ENCODE results near the gene CCDC74B.
A peak's percentile ranks its signal among the peaks of the same experiment; 100 is the strongest.
"Not testable (repeated sequence)": the region's sequence is repeated elsewhere in the genome, so short reads cannot be mapped to it uniquely, and the experiment has no call there.

Gene CCDC74B

DNA sequence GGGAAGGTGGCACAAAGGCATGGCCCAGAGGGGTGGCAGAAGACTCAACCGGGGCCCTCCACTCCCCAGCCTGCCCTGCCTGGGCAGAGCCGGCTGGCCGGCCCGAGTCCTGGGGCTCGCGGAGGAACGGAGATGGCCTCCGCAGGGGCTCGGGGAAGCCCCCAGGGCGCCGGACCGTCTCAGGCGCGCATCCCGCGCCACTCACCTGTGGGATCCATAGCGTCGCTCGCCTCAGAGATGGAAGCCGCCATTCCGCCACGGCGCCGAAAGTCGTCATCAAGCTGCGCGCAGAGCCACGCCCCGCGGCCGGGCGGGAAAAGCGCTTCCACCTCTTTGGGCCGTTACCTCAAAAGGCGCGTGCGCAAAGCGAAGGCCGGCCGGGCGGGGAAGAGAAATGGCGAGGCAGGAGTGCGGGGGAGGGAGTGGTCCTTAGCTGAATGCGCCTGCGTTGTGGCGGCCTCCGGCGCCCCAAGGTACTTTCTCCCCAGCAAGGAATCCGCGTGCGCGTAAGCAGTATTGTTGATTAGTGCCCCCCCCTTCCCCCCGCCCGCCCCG lies 36.5 kb upstream of the CCDC74B start, which contains the start of gene SMPD4:
TSS of gene SMPD4 (minus strand) at position 278 of the 555 bp plus-strand sequence. CDS start 5,010 bp downstream, outside the sequence.
- TF ChIP-seq JUND (IDR thresholded peaks at IDR 0.05; ENCODE audit: low read depth), result no peak
- DNase-seq (ENCODE audit: low read depth in 1 of 2, low spot score in 1 of 2), result peak; percentile 69 to 95
- in situ Hi-C loops (cut with HindIII; ENCODE audit: low pct_unique_long_range_greater_than_20kb, low sequenced_read_pairs), result no loop called here

DNA sequence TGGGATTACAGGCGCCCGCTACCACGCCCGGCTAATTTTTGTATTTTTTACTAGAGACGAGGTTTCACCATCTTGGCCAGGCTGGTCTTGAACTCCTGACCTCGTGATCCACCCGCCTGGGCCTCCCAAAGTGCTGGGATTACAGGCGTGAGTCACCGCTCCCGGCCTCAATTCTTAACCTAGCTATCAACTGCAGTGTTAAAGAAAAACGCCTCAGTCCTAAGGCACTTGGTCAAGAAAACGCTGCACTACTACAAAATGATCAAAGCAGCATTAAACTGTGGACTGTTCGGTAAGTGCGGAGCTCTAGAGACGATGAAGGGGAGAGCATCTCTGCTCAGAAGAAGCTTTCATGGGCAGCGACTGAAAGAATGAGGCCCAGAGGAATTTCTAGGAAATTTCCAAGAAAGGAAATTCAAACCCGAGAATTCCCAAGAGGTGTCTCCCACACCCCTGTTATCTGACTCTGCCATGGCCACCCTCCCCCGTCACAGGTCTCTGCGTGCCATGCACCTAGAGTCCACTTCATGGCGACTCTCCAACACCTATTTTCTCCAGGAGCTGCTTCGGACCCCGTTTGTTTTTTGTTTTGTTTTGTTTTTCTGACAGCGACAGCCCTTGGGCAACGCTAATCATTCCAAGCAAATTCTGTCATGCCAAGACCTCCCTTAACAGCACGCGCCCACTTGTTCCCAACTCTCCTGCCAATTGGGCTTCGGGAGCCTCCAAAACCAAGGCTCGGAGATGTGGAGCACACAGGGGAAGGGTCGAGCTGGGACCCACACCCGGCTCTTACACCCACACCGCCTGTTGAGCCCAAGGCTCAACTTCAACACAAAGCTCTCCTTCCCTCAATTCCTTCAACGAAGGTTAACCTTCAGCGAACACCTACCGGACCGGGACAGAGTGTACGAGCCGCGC lies 35.8 kb upstream of the CCDC74B start:
- in situ Hi-C loops (cut with HindIII; ENCODE audit: low pct_unique_long_range_greater_than_20kb, low sequenced_read_pairs), result not testable (repeated sequence)

DNA sequence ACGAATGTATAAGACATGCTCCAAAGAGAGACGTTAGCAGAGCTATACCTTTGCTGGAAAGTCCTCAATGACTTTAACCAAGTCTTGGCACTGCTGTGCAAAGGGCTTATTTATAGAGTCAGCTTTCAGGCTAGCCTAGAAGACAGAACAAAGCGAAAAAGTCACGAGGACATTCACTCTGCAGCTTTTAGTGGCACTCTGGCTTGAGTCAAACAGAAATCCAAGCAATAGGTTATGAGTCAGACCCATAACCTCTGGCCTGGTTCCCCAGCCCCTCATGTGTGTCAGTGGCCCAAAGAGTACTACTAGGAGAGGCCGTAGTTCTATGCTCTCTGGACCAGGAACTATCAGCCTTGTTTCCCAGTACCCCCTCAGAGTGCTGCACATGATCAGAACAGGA lies 30.0 kb upstream of the CCDC74B start:
- in situ Hi-C loops (cut with HindIII; ENCODE audit: low pct_unique_long_range_greater_than_20kb, low sequenced_read_pairs); DNase-seq (ENCODE audit: low read depth in 1 of 2, low spot score in 1 of 2): not testable (repeated sequence)

More for the DNA sequence above, 35.8 kb upstream of the CCDC74B start:
- DNase-seq (ENCODE audit: low read depth in 1 of 2, low spot score in 1 of 2), result not testable (repeated sequence)

GRCh38 chr2:130169896-130170295 lies 25.0 kb upstream of the CCDC74B start:
- in situ Hi-C loops (cut with HindIII; ENCODE audit: low pct_unique_long_range_greater_than_20kb, low sequenced_read_pairs), result no loop called here
- no peak for TF ChIP-seq JUND (IDR thresholded peaks at IDR 0.05; ENCODE audit: low read depth)
- DNase-seq (ENCODE audit: low read depth in 1 of 2, low spot score in 1 of 2), result no peak

- in situ Hi-C loops (cut with HindIII; ENCODE audit: low pct_unique_long_range_greater_than_20kb, low sequenced_read_pairs); DNase-seq (ENCODE audit: low read depth in 1 of 2, low spot score in 1 of 2): not testable (repeated sequence)
Measured at GRCh38 chr2:130169163-130169562, 24.3 kb upstream of the CCDC74B start.

DNA sequence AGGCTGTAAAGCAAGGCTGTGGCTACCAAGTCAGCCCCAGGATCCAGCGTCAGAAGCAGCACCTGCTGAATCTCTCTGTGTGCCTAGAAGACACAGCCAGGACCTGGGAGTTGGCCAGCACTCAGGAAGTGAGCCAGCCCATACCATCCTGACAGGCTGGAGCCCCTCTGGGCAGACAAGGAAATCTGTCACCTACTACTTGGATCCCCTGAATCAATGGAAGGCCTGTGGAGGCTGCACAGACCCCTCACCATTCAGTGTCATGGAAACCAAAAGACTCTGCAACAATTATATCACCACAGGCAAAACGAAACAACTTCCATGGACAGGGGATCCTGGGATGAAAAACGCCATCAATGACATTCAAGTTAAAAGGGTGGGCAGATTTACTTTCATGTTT lies 21.7 kb upstream of the CCDC74B start:
- in situ Hi-C loops (cut with HindIII; ENCODE audit: low pct_unique_long_range_greater_than_20kb, low sequenced_read_pairs); DNase-seq (ENCODE audit: low read depth in 1 of 2, low spot score in 1 of 2): not testable (repeated sequence)

DNA sequence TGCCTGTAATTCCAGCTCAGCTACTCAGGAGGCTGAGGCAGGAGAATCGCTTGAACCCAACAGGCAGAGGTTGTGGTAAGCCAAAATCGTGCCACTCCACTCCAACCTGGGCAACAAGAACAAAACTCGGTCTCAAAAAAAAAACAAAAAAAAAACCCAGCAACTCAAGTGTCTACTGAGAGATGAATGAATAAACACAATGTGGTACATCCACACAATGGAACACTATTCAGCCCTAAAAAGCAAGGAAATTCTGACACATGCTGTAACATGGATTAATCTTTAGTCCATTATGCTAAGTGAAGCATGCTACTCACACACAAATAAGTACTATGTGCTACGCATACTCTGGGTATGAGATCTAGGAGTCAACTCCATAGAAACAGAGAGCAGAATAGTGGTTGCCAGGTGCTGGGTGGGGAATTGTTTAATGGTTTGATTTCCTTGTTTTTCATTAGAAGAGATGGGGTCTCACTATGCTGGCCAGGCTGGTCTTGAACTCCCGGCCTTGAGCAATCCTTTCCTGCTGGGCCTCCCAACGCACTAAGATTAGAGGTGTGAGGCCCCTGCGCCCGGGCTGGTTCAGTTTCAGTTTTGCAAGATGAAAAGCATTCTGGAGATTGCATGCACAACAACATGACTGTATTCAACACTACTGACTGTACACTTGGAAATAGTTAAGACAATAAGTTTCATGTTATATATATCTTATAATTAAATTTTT lies 20.5 kb upstream of the CCDC74B start:
- no peak for TF ChIP-seq JUND (IDR thresholded peaks at IDR 0.05; ENCODE audit: low read depth)
- in situ Hi-C loops (cut with HindIII; ENCODE audit: low pct_unique_long_range_greater_than_20kb, low sequenced_read_pairs), result no loop called here
- no peak for DNase-seq (ENCODE audit: low read depth in 1 of 2, low spot score in 1 of 2)

DNA sequence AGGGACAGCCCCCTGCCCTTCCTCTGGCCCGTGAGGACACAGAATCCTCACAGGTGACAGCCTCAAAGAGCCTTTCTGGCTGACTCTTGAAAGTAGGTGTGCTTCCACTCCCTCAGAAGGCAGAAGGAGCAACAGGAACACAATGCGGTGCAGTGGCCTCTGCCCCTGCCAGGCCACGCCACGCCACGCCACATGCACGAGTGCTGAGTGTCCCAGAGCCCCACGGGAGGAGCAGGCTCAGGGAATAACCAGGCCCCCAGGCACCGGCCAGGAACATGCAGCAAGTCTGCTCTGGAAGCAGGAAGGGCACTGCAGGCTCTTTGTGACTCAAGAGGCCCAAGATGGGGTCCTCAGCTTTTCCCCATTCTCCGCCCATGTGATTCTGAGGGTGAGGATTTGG lies 18.1 kb upstream of the CCDC74B start:
- no peak for TF ChIP-seq JUND (IDR thresholded peaks at IDR 0.05; ENCODE audit: low read depth)
- in situ Hi-C loops (cut with HindIII; ENCODE audit: low pct_unique_long_range_greater_than_20kb, low sequenced_read_pairs), result no loop called here
- no peak for DNase-seq (ENCODE audit: low read depth in 1 of 2, low spot score in 1 of 2)

- in situ Hi-C loops (cut with HindIII; ENCODE audit: low pct_unique_long_range_greater_than_20kb, low sequenced_read_pairs); DNase-seq (ENCODE audit: low read depth in 1 of 2, low spot score in 1 of 2): not testable (repeated sequence)
Measured at GRCh38 chr2:130162486-130162885, 17.6 kb upstream of the CCDC74B start.

GRCh38 chr2:130160838-130161705 lies 16.2 kb upstream of the CCDC74B start:
- DNase-seq (ENCODE audit: low read depth in 1 of 2, low spot score in 1 of 2); in situ Hi-C loops (cut with HindIII; ENCODE audit: low pct_unique_long_range_greater_than_20kb, low sequenced_read_pairs): not testable (repeated sequence)

DNA sequence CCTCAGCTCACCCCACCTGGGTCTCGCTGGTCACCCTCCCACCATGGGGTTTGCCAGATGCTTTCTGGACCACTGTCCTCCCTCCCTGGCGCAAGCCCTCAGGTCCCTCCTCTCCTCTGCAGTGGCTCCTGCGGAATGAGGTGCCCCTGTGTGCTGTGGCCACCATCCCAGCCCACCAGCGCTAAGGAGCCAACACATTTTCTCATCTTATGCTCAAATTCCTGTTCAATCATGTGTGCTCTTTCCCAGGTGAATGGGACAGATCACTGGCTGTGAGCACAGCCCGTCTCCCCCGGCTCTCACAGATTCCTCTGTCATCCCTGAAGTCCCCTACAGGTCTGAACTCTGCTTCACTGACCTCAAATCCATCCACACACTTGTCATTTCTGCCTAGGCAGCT lies 15.2 kb upstream of the CCDC74B start:
- no peak for DNase-seq (ENCODE audit: low read depth in 1 of 2, low spot score in 1 of 2)
- no peak for TF ChIP-seq JUND (IDR thresholded peaks at IDR 0.05; ENCODE audit: low read depth)
- in situ Hi-C loops (cut with HindIII; ENCODE audit: low pct_unique_long_range_greater_than_20kb, low sequenced_read_pairs), result no loop called here

- in situ Hi-C loops (cut with HindIII; ENCODE audit: low pct_unique_long_range_greater_than_20kb, low sequenced_read_pairs); DNase-seq (ENCODE audit: low read depth in 1 of 2, low spot score in 1 of 2): not testable (repeated sequence)
Measured at GRCh38 chr2:130159376-130159775, 14.5 kb upstream of the CCDC74B start.

Measured in T47D (cell line).